HEK293 (cell line): Measurements from ENCODE around the gene RAMP3.

Source experiments
- KLF16 ChIP-seq: fragments of 450-650 bp; formaldehyde crosslinking; IDR thresholded peaks from 2 replicates; pipeline ENCODE4 v1.5.1; 2017; ENCODE audit warnings: missing biosample characterization, missing genetic modification characterization
- ZIC2 ChIP-seq: fragments of 450-650 bp; formaldehyde crosslinking; IDR thresholded peaks from 2 replicates; pipeline ENCODE4 v1.5.1; 2016; ENCODE audit warnings: missing biosample characterization, missing genetic modification characterization
- ZNF138 ChIP-seq: fragments of 450-650 bp; formaldehyde crosslinking; IDR thresholded peaks from 2 replicates; pipeline ENCODE4 v1.5.1; 2016; ENCODE audit warnings: missing biosample characterization, missing genetic modification characterization, borderline replicate concordance
- ZNF239 ChIP-seq: fragments of 450-650 bp; formaldehyde crosslinking; IDR thresholded peaks from 2 replicates; pipeline ENCODE4 v1.5.1; 2016; ENCODE audit warnings: missing biosample characterization, missing genetic modification characterization
- ZNF274 ChIP-seq, 2 experiments: fragments of 200-500 bp in 1 of 2; fragments of 450-650 bp in 1 of 2; sonication (Bioruptor generic) in 1 of 2; formaldehyde crosslinking in 1 of 2; IDR thresholded peaks; 2 replicates each; pipeline versions ENCODE4 v1.5.1 to v1.6.1; 2014 to 2016; ENCODE audit warnings: borderline replicate concordance in 1 of 2, inconsistent platforms in 1 of 2, low read length in 1 of 2, missing biosample characterization in 1 of 2, missing genetic modification characterization in 1 of 2
- ZNF394 ChIP-seq: fragments of 450-650 bp; formaldehyde crosslinking; IDR thresholded peaks from 2 replicates; pipeline ENCODE4 v1.5.1; 2016; ENCODE audit warnings: missing biosample characterization, missing genetic modification characterization, mild to moderate bottlenecking, moderate library complexity, borderline replicate concordance
- ZNF664 ChIP-seq: fragments of 450-650 bp; formaldehyde crosslinking; IDR thresholded peaks from 2 replicates; pipeline ENCODE4 v1.5.1; 2016; ENCODE audit warnings: missing biosample characterization, missing genetic modification characterization
- TF ChIP-seq, protein P1 (sequence below): fragments of 450-650 bp; formaldehyde crosslinking; IDR thresholded peaks from 2 replicates; pipeline ENCODE4 v1.5.1; 2016; ENCODE audit warnings: missing biosample characterization, missing genetic modification characterization

DNA sequence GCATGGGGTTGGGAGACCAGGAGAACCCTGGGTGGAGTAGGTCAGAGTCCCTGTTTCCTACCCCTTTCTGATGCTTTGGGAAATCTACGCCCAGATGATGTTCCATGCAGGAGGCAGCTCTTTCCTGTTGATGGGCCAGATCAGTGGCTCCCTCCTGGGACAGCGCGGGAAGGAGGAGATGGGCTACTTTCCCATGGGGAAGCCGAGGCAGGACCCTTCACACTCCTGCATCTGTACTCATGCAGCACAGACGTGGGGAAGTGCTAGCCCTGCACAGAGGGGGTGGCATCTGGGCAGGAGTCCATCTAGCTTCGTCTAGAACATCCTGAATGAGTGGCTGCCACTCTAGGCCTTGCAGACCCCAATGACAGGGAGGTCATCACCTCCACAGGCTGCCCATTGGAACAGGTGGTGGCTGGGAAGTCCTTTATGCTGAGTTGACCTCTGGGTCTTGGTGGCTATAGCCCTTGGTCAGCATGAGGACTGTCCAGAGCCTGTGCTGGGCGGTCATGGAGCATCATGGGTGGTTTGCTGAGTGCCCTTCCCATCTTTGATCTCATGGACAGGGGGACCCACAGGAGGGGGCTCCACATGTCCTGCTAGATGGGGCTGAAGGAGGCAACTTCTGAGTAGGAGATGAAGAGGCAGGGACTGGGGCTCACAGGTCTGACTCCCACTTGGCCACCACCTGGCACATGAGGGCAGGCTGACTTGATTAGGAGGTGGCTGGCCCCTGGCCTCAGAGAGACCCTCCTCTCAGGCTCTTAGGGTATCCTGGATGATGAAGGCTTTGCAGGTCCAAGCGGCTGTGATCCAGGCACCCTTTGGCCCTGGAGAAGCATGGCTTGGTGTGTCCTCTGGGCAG lies 24.6 kb downstream of the RAMP3 start:
- TF ChIP-seq, protein P1, sequence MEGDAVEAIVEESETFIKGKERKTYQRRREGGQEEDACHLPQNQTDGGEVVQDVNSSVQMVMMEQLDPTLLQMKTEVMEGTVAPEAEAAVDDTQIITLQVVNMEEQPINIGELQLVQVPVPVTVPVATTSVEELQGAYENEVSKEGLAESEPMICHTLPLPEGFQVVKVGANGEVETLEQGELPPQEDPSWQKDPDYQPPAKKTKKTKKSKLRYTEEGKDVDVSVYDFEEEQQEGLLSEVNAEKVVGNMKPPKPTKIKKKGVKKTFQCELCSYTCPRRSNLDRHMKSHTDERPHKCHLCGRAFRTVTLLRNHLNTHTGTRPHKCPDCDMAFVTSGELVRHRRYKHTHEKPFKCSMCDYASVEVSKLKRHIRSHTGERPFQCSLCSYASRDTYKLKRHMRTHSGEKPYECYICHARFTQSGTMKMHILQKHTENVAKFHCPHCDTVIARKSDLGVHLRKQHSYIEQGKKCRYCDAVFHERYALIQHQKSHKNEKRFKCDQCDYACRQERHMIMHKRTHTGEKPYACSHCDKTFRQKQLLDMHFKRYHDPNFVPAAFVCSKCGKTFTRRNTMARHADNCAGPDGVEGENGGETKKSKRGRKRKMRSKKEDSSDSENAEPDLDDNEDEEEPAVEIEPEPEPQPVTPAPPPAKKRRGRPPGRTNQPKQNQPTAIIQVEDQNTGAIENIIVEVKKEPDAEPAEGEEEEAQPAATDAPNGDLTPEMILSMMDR (tag by site-specific recombination), result no peak
- TF ChIP-seq ZNF274 (IDR thresholded peaks at IDR 0.05; ENCODE audit: low read length), result no peak
- TF ChIP-seq ZNF274 (tag by site-specific recombination; IDR thresholded peaks at IDR 0.05; ENCODE audit: borderline replicate concordance), result no peak
- TF ChIP-seq ZNF664 (tag by site-specific recombination), result no peak
- no peak for TF ChIP-seq ZIC2 (tag by site-specific recombination)
- TF ChIP-seq KLF16 (tag by site-specific recombination), result no peak
- no peak for TF ChIP-seq ZNF138 (tag by site-specific recombination)
- TF ChIP-seq ZNF394 (tag by site-specific recombination), result no peak
- no peak for TF ChIP-seq ZNF239
